22Rv1 (cell line): Measurements from ENCODE around the gene RPL31.

ENCODE experiments used
- CTCF ChIP-seq: fragments of 450-650 bp; IDR thresholded peaks from 2 replicates; pipeline ENCODE4 v1.5.1; 2017; ENCODE audit warnings: mild to moderate bottlenecking
- ZFX ChIP-seq: fragments of 450-650 bp; IDR thresholded peaks from 2 replicates; pipeline ENCODE4 v1.6.1; 2017; ENCODE audit warnings: antibody characterized with exemption, borderline replicate concordance

DNA sequence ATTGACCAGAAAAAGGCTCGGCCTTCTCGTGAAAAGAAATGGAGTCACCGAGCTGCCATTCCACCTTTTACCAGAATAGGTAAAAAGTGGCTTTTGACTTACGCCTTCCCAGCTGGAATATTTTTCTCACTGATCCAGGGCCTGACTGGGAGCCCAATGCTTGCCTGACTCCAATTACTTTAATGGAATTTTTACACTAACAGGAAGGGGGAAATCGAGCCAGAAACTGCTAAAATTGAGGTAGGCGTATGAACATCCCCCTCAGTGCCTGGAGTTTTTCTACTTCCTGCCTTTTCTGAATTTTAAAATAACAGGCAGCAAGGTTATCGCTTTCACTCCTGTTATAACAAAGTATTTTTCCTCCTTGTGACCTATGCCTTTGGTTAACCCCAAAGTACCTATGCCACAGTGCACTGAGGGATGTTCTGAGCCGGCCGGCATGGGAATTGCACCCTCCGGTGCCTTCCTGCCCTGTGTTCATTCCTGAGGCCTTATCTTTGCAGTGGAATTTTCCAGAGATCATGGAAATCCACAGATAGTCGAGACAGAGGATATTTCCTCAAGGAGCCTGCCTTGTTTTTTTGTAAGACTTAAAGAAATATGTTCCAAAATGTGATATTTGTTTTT, 18.3 kb upstream of the RPL31 start:
- TF ChIP-seq CTCF (no peak), ZFX (no peak)
